PC-3 (cell line): ENCODE measurements around the gene LENEP.

Source experiments
- EZH2phosphoT487 ChIP-seq: fragments of 300-600 bp; sonication (generic); IDR thresholded peaks from 2 replicates; pipeline ENCODE4 v1.6.1; 2018; ENCODE audit warnings: mild to moderate bottlenecking, antibody characterized with exemption, low read length, borderline replicate concordance
- TF ChIP-seq, protein P1 (sequence below): fragments of 300-600 bp; sonication (generic); conservative IDR thresholded peaks from 2 replicates; pipeline ENCODE4 v1.5.1; 2017; ENCODE audit warnings: antibody characterized with exemption, low read depth, mild to moderate bottlenecking, low read length

DNA sequence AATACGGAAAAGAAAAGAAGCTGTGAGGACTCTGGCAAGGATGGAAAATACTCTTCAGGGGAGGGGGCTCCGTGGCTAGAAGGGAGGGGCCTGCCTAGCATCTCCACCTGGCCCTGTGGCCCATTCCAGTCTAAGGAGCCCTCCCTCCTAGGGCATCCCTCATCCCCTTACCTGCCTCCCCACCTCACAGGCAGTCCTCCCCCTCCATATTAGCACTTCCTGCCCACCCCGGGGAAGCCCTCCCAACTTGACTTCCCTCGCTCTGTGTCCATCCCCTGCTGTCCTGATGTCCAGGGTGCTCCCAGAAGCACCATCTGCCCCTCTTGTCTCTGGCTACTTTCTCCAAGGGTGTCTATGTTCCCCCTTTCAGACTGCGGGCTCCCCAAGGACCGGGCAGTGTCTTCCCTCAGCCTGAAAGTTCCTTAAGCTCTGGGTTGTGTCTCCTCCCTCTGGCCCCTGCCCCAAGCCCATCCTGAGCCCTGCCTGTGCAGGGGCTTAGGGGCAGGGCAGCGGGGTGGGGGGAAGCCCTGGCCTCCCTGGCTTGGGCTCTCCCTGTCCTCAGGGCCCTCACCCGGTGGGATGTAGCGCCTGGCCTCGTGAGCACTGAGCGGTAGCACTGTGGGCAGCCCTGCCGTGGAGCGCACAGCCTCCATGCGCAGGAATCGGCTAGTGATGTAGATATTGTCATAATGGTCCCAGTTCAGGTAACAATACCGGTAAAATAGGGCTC lies 36.3 kb downstream of the LENEP start:
- TF ChIP-seq, protein P1, sequence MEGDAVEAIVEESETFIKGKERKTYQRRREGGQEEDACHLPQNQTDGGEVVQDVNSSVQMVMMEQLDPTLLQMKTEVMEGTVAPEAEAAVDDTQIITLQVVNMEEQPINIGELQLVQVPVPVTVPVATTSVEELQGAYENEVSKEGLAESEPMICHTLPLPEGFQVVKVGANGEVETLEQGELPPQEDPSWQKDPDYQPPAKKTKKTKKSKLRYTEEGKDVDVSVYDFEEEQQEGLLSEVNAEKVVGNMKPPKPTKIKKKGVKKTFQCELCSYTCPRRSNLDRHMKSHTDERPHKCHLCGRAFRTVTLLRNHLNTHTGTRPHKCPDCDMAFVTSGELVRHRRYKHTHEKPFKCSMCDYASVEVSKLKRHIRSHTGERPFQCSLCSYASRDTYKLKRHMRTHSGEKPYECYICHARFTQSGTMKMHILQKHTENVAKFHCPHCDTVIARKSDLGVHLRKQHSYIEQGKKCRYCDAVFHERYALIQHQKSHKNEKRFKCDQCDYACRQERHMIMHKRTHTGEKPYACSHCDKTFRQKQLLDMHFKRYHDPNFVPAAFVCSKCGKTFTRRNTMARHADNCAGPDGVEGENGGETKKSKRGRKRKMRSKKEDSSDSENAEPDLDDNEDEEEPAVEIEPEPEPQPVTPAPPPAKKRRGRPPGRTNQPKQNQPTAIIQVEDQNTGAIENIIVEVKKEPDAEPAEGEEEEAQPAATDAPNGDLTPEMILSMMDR, result no peak
- TF ChIP-seq EZH2phosphoT487, result no peak
